GM23248 (cell line): ENCODE data around the gene LNPK. TPM values are rescaled to one million over a fixed set of nuclear protein-coding genes. Genes with fewer than 3 reads are reported as not detected.

ENCODE experiments used
- DNase-seq: peaks from one replicate; pipeline ENCODE4 v3.0.0-alpha.2; 2015
- H2AFZ ChIP-seq: fragments of 200-600 bp; sonication (generic); 2 replicates; pipeline ENCODE4 v1.6.1; 2016; ENCODE audit warnings: antibody characterized with exemption
- H3F3A ChIP-seq: fragments of 200-600 bp; sonication (generic); 2 replicates; pipeline ENCODE4 v1.6.1; 2016; ENCODE audit warnings: mild to moderate bottlenecking, antibody characterized with exemption, mixed run types; ENCODE audit not compliant: insufficient read depth
- H3K27ac ChIP-seq: fragments of 200-600 bp; sonication (generic); 2 replicates; pipeline ENCODE4 v1.5.1; 2016; ENCODE audit warnings: mild to moderate bottlenecking
- H3K27me3 ChIP-seq: fragments of 200-600 bp; sonication (generic); replicated peaks from 2 replicates; pipeline ENCODE4 v1.6.1; 2016; ENCODE audit warnings: mild to moderate bottlenecking; ENCODE audit not compliant: insufficient read depth
- H3K36me3 ChIP-seq: fragments of 200-600 bp; sonication (generic); 2 replicates; pipeline ENCODE4 v1.6.1; 2016; ENCODE audit warnings: low read depth, mild to moderate bottlenecking
- H3K4me1 ChIP-seq: fragments of 200-600 bp; sonication (generic); 2 replicates; pipeline ENCODE4 v1.6.1; 2016; ENCODE audit warnings: mild to moderate bottlenecking; ENCODE audit not compliant: insufficient read depth
- H3K4me2 ChIP-seq: fragments of 200-600 bp; sonication (generic); one replicate; pipeline ENCODE4 v1.6.1; 2016; ENCODE audit warnings: mild to moderate bottlenecking; ENCODE audit not compliant: unreplicated experiment
- H3K4me3 ChIP-seq: fragments of 200-600 bp; sonication (generic); 2 replicates; pipeline ENCODE4 v1.5.1; 2016; ENCODE audit warnings: mild to moderate bottlenecking
- H3K79me2 ChIP-seq: fragments of 200-600 bp; sonication (generic); 2 replicates; pipeline ENCODE4 v1.6.1; 2016; ENCODE audit warnings: mild to moderate bottlenecking; ENCODE audit not compliant: insufficient read depth
- H3K9ac ChIP-seq: fragments of 200-600 bp; sonication (generic); 2 replicates; pipeline ENCODE4 v1.6.1; 2016; ENCODE audit warnings: mild to moderate bottlenecking
- H3K9me2 ChIP-seq: fragments of 200-600 bp; sonication (generic); 2 replicates; pipeline ENCODE4 v1.6.1; 2016; ENCODE audit warnings: mixed run types, mild to moderate bottlenecking, moderate library complexity; ENCODE audit not compliant: insufficient read depth
- H3K9me3 ChIP-seq: fragments of 200-600 bp; sonication (generic); one replicate; pipeline ENCODE4 v1.6.1; 2017; ENCODE audit warnings: low read depth
- H4K20me1 ChIP-seq: fragments of 200-600 bp; sonication (generic); 2 replicates; pipeline ENCODE4 v1.6.0; 2016; ENCODE audit not compliant: insufficient read depth
- EZH2 ChIP-seq: fragments of 200-600 bp; sonication (generic); IDR thresholded peaks from 2 replicates; pipeline ENCODE4 v1.6.1; 2018; ENCODE audit warnings: antibody characterized with exemption, mild to moderate bottlenecking; ENCODE audit not compliant: insufficient read depth, poor library complexity, severe bottlenecking
- EZH2phosphoT487 ChIP-seq: fragments of 200-600 bp; sonication (generic); IDR thresholded peaks from 2 replicates; pipeline ENCODE4 v1.6.1; 2018; ENCODE audit warnings: antibody characterized with exemption, moderate library complexity, mild to moderate bottlenecking, low read depth; ENCODE audit not compliant: insufficient read depth
- WGBS, 2 experiments: methylation state at CpG; one replicate each; pipeline ENCODE4 v1.1.6; 2015 to 2017; ENCODE audit warnings: low lambda C conversion rate in 2 of 2, low coverage in 1 of 2; ENCODE audit errors: missing lambda C conversion rate in 2 of 2; 5-methylcytosine and 5-hydroxymethylcytosine counted together
- in situ Hi-C: fragments of 300-500 bp; cut with MboI; formaldehyde crosslinking; loops from 2 replicates; pipeline ENCODE4 v1.15.0; 2020
- polyA plus RNA-seq: library from polyadenylated mRNA; unstranded; fragments of >200 nt; fragmentation: Nextera tagmentation; extraction: Ambion mirVana; gene quantifications from 2 replicates; pipeline ENCODE4 v1.2.1, GENCODE V29; 2016
- total RNA-seq: library from RNA; depleted of rRNA; stranded (reverse); fragments of >200 nt; shearing (Covaris generic); gene quantifications from 2 replicates; pipeline ENCODE4 v1.2.3, GENCODE V29; 2014

The LNPK gene
- total and polyA plus RNA-seq, 2 experiments from 2014 or later: 66.1 to 68.3 TPM

GRCh38 chr2:175955136-175955535 lies 46.9 kb downstream of the LNPK start:
- no peaks in the 10 kb centered on the region for H3K27me3 ChIP-seq
- H3K4me3 ChIP-seq: no peak overlapping the region
- in situ Hi-C loops: no loop called here
- no peak for DNase-seq
- H3F3A ChIP-seq: no peaks in the 10 kb centered on the region
- 100% methylated on average over 2 of the region's 2 CpGs for WGBS, 2 experiments
- H3K4me1 ChIP-seq: no peaks in the 10 kb centered on the region
- H3K79me2 ChIP-seq: peaks cover 6% of the 10 kb centered on the region; the same call in 1 of the 2 replicates
- TF ChIP-seq EZH2 (no peak), EZH2phosphoT487 (no peak)
- no peaks in the 10 kb centered on the region for H4K20me1 ChIP-seq
- H3K9me2 ChIP-seq: no peaks in the 10 kb centered on the region
- H3K36me3 ChIP-seq: peaks cover 8% of the 10 kb centered on the region; the same call in 1 of the 2 replicates
- no peaks in the 10 kb centered on the region for H3K9me3 ChIP-seq
- no peak overlapping the region for H3K27ac ChIP-seq
- no peak overlapping the region for H2AFZ ChIP-seq
- H3K4me2 ChIP-seq: no peak overlapping the region
- H3K9ac ChIP-seq: no peak overlapping the region

DNA sequence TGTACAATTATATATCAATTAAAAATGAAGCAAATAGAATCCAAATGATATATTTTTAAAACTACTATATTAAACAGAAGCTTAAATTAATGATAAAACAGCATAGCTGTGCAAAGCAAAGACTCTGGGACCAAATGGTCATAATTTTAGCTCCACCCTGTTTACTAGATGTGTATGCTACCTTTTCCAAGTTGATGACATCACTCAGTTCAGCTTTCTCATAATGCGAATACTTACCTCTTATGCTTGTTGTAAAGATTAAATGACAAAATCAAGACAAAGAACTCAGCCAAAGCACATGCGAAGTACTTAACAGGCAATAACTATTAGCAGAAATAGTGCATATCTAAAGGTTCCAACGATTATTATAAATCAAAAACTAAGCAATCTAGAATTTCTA lies 51.6 kb downstream of the LNPK start:
- Histone ChIP-seq H3K9me3 (no peaks in the 10 kb centered on the region), H3K9ac (no peak overlapping the region), H3K4me1 (no peaks in the 10 kb centered on the region), H3K36me3 (peaks cover 24% of the 10 kb centered on the region), H3K27ac (no peak overlapping the region), H3K27me3 (no peaks in the 10 kb centered on the region), H3F3A (no peaks in the 10 kb centered on the region), H3K4me3 (no peak overlapping the region), H3K79me2 (no peaks in the 10 kb centered on the region), H3K9me2 (no peaks in the 10 kb centered on the region), H4K20me1 (no peaks in the 10 kb centered on the region), H2AFZ (no peak overlapping the region), H3K4me2 (no peak overlapping the region)
- no peak for DNase-seq
- 83 to 86% methylated on average over 3 of the region's 3 CpGs for WGBS, 2 experiments
- TF ChIP-seq EZH2 (no peak), EZH2phosphoT487 (no peak)
- in situ Hi-C loops: no loop called here

- H3K27ac ChIP-seq: no peak overlapping the region
- H2AFZ ChIP-seq: no peak overlapping the region
- WGBS, 2 experiments: 89 to 93% methylated on average over 1 of the region's 1 CpG
- no peak overlapping the region for H3K4me2 ChIP-seq
- H3K36me3 ChIP-seq: peaks cover 29% of the 10 kb centered on the region
- H3K9ac ChIP-seq: no peak overlapping the region
- no peaks in the 10 kb centered on the region for H4K20me1 ChIP-seq
- no peak overlapping the region for H3K4me3 ChIP-seq
- no peaks in the 10 kb centered on the region for H3K27me3 ChIP-seq
- no peaks in the 10 kb centered on the region for H3K9me2 ChIP-seq
- H3K9me3 ChIP-seq: no peaks in the 10 kb centered on the region
- in situ Hi-C loops: no loop called here
- DNase-seq: no peak
- H3K4me1 ChIP-seq: no peaks in the 10 kb centered on the region
- no peak for TF ChIP-seq EZH2phosphoT487
- TF ChIP-seq EZH2: no peak
- H3K79me2 ChIP-seq: no peaks in the 10 kb centered on the region
- H3F3A ChIP-seq: no peaks in the 10 kb centered on the region
Measured at GRCh38 chr2:175948191-175948590, 53.9 kb downstream of the LNPK start.

GRCh38 chr2:175947073-175947472 lies 55.0 kb downstream of the LNPK start:
- WGBS, 2 experiments: 87 to 97% methylated on average over 1 of the region's 1 CpG
- H3K36me3 ChIP-seq: peaks cover 39% of the 10 kb centered on the region
- no peak overlapping the region for H3K4me3 ChIP-seq
- no peaks in the 10 kb centered on the region for H3K27me3 ChIP-seq
- no peaks in the 10 kb centered on the region for H3K4me1 ChIP-seq
- TF ChIP-seq EZH2 (no peak), EZH2phosphoT487 (no peak)
- H3K4me2 ChIP-seq: no peak overlapping the region
- H3K9me3 ChIP-seq: no peaks in the 10 kb centered on the region
- in situ Hi-C loops: no loop called here
- no peak overlapping the region for H2AFZ ChIP-seq
- no peaks in the 10 kb centered on the region for H3K9me2 ChIP-seq
- no peaks in the 10 kb centered on the region for H3F3A ChIP-seq
- H4K20me1 ChIP-seq: no peaks in the 10 kb centered on the region
- no peak overlapping the region for H3K27ac ChIP-seq
- DNase-seq: no peak
- H3K9ac ChIP-seq: no peak overlapping the region
- H3K79me2 ChIP-seq: no peaks in the 10 kb centered on the region

- no peaks in the 10 kb centered on the region for H3F3A ChIP-seq
- 95 to 100% methylated on average over 2 to 3 of the region's 3 CpGs for WGBS, 2 experiments
- no peaks in the 10 kb centered on the region for H4K20me1 ChIP-seq
- no peak overlapping the region for H3K27ac ChIP-seq
- in situ Hi-C loops: no loop called here
- no peak overlapping the region for H3K4me2 ChIP-seq
- no peaks in the 10 kb centered on the region for H3K79me2 ChIP-seq
- no peaks in the 10 kb centered on the region for H3K4me1 ChIP-seq
- peaks cover 46% of the 10 kb centered on the region for H3K36me3 ChIP-seq
- no peaks in the 10 kb centered on the region for H3K9me2 ChIP-seq
- no peak overlapping the region for H2AFZ ChIP-seq
- H3K27me3 ChIP-seq: no peaks in the 10 kb centered on the region
- no peak for DNase-seq
- H3K9ac ChIP-seq: no peak overlapping the region
- no peak for TF ChIP-seq EZH2
- TF ChIP-seq EZH2phosphoT487: no peak
- no peak overlapping the region for H3K4me3 ChIP-seq
- no peaks in the 10 kb centered on the region for H3K9me3 ChIP-seq
Measured at GRCh38 chr2:175941699-175942098, 60.4 kb downstream of the LNPK start.
